GM18520 (cell line): ENCODE results near the gene UROD.
"Not testable (repeated sequence)": the region's sequence is repeated elsewhere in the genome, so short reads cannot be mapped to it uniquely, and the experiment has no call there.

Experiments used
- ATAC-seq: cut with Tn5 transposase; IDR thresholded peaks from one replicate; pipeline ENCODE4 v1.9.1; 2021; ENCODE audit not compliant: unreplicated experiment

The UROD gene

DNA sequence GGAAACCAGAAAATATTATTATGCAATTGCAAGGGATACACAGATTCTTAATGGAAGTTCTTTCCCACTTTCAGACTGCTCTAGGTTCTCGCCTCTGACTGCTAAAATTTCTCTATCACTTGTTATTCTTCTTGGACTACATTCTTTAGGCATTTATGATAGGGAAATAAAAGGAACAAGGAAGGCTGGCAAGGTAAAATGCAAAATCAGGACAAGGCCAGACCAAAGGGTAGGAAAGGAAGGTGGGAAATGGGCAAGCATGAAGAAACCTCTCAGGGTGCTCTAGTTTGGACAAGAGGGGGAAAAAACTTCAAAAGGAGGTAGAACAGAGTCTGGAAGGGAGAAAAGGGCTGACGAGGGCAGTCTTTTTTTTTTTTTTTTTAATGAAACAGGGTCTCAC is 26.2 kb downstream of the UROD start:
- no peak for ATAC-seq

DNA sequence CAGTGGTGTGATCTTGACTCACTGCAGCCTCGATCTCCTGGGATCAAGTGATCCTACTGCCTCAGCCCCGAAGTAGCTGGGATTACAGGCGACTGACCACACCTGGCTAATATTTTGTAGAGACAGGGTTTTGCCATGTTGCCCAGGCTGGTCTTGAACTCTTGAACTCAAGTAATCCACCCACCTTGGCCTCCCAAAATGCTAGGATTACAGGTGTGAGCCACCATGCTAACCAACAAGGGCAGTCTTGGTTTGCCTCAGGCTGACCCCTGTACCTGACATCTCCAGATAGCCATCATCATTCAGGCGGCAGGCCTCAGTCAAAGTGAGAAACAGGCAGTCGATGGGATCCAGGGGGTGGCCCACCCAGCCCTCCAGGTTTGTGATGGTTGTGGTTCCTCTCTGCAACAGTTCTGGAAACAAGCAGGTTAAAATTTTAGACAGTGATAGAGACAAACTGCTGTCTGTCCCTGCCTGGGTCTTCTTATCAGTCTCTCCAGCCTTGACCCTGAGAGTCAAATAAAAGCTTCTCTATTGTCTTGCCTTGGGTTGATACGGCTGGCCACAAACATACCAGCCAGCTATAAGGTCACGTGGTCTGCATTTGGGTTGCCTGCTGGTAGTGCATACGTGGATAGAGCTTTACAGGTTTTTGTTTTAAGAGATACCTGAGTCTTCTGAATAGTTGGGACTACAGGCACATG is 26.8 kb downstream of the UROD start:
- no peak for ATAC-seq

DNA sequence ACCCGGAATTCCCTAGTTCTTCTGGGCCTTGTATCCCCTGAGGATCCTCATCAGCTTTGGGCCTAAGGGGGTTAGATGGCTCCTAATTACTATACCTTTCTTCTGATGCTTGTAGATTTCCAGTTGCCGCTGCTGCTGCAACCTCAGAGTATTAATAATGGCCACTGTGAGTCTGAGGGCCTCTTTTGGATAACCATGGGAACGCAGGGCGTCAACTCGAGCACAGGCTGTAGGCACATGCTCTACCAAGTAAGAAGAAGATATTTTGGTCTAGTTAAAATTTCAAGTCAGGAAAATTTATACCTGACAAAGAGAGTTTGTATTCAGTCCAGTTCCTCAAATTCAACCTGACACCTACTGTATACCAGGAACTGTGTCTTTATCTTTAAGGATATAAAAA is 28.2 kb downstream of the UROD start:
- no peak for ATAC-seq

DNA sequence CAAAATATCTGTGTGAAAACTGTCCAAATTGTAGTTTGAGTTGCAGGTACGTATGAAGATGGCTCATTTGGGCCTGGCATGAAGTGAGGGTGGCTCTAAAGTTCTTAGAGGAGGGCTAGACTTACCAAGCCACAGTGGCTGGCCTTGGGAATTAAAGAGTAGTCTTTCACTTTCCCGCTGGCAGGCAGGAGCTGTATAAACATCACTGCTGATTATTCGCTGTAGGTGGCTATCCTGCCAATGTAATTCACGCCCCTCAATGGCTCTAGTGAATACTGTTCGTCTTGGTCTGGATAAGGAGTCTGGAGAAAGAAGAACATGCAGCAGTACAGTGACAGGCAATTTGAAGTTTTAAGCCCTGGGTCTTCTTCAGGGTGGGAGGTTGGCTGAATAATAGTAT is 31.0 kb downstream of the UROD start:
- no peak for ATAC-seq

DNA sequence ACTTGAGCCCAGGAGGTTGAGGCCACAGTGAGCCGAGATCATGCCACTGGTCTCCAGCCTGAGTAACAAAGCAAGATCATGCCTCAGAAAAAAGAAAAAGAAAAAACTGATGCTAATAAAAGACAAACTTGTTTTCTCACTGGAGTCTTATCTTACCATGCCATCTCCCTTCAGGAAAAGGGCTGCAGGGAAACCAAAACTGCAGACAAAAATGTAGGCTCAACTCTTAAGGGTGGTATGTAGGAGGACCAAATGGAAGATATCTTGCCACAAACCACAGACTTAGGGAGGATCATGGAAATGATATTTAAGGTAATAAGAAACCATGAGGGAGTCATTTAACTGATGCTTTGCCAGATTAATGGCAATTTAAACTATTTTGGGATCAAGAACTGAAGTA is 32.9 kb downstream of the UROD start:
- ATAC-seq: no peak

DNA sequence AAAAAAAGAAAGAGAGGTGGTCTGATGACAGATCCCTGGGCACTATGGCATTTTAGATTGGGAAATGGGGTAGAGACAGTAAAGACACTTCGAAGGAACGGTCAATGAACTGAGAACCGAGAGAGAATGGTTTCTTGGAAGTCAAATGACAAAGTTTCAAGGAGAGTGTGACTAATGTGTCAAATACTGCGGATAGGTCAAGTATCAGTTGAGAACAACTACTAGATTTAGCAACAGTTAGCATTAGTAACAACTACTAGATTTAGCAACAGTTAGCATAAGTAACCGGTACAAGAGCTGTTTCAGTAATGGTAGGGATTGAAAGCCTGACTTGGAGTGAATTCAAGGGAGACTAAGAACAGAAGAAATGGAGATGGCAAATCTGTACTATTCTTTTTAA is 35.0 kb downstream of the UROD start:
- ATAC-seq: no peak

DNA sequence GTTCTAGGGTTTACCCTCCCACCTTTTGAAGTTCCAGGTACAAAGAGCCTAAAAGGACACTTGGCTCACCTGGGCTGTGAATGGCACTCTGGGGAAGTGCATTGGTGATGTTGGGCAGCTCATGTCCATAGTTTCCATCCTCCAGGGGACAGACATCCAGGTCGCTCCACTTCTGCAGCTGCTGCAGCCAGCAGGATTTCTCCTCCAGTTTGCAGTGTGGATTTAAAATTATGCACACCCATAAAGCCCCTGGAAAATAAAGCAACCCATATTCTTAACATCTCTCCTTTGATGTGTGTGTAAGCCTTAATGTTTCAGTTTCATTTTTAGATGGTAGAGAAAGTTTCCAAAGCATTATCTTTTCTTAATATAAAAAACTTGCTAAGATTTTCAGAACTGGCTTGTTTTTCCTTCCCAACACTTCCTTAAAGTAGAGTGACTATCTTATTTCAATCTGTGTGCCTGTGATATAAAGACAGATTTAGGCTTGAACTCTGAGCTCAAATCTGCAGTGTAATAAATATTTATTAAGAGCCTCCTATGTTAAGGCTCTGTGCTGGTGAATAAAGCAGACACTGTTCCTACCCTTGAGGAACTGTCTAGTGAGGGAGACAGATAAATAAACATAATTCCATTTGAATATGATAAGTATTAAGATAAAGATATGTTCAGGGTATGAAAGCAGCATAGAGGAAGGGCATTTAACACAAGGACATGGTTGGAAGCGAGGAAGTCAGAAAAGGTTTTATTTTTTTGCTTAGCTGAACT is 39.1 kb downstream of the UROD start:
- ATAC-seq: no peak

DNA sequence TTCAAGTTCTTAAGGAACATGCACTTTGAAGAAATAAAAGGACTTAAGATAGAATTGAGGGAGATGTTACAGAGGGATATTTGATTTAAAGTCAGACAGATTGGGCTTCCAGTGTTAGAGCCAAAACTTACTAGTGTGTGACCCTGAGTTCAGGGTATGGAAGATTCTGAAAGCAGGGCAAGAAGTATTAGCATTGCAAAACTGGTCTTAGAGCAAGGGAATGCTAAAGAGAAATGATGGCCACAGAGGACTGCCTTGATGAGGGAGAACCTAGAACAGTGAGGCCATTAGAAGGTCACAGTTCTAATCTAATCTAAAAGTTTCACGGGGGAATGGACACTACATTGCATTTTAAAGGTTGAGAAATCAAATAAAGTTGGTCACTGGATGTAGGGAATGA is 45.5 kb downstream of the UROD start:
- no peak for ATAC-seq

DNA sequence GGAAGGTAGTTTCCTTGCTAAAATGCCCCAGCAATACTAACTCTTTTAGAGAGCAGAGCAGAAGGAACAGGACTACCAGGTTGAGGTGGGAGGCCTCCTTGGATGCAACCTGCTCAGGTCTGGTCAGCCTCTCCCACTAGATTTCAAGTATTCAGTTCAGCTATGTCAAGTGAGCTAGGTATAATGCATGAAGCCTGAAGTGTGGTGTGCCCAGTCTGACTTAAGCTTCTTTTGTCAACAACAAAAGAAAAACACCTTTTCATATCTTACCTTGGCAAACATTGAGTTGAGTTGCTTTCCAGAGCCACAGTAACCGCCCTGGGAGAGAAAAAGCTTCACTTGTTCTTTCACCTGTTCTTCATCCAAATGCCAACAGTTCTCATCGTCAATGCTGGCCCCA is 47.8 kb downstream of the UROD start:
- ATAC-seq: no peak

DNA sequence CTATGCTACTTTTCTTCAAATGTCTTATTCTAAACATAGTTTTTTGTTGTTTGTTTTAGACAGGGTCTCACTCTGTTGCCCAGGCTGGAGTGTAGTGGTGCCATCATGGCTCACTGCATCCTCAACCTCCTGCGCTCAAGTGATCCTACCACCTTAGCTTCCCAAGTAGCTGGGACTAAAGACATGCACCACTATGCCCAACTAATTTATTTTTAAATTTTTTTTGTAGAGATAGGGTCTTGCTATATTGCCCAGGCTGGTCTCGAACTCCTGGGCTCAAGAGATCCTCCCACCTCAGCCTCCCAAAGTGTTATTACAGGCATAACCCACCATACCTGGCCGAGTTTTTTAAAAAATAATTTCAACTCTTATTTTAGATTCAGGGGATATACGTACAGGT is 50.4 kb downstream of the UROD start:
- not testable (repeated sequence) for ATAC-seq

DNA sequence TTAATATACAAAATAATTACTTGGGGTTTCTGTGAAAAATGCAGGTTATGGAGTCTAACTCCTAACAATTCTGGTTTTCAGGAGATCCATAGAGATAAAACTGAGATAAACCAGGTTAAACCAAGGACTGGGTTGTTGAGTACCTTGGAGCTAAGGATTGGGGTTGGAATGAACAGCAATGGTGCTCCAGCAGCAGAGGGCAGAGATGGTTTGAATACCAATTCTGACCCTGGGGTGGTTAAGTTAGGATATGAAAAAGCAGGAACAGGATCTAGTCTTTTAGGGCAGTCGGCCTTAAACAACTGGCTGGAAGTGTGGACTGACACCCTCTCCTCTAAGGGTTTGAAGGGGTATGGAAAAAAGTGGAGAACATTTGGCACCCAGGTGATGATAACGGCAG is 53.0 kb downstream of the UROD start:
- ATAC-seq: no peak
